Measurements from ENCODE around the gene SLC16A10. TPM values are rescaled to one million over a fixed set of nuclear protein-coding genes. Genes with fewer than 3 reads are reported as not detected.

SLC16A10 gene
- total and polyA plus RNA-seq, 2 of the 13 experiments (the other 11 are each of a cell fraction or from before 2014, with no cell fraction given): 8.2 to 20.1 TPM

DNA sequence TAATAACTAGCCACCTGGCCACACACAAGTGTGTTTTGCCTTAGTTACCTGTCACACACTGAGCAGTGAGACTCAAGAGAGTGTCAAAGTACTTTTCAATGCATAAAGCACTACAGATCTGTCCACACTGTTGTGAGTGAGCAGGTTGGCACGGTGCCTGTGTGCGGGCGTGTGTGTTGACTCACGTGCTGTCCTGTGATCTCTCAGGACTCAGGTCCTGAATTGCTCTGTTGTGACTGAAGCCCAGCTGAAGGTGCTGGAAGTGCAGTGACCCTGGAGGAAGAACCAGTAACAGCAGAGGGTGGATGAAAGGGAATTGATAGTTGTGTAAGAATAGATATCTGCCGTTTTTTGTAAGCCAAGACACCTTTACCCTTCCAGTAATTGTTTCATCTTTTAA lies 18.3 kb downstream of the SLC16A10 start (continued):
- TF ChIP-seq, protein P1, sequence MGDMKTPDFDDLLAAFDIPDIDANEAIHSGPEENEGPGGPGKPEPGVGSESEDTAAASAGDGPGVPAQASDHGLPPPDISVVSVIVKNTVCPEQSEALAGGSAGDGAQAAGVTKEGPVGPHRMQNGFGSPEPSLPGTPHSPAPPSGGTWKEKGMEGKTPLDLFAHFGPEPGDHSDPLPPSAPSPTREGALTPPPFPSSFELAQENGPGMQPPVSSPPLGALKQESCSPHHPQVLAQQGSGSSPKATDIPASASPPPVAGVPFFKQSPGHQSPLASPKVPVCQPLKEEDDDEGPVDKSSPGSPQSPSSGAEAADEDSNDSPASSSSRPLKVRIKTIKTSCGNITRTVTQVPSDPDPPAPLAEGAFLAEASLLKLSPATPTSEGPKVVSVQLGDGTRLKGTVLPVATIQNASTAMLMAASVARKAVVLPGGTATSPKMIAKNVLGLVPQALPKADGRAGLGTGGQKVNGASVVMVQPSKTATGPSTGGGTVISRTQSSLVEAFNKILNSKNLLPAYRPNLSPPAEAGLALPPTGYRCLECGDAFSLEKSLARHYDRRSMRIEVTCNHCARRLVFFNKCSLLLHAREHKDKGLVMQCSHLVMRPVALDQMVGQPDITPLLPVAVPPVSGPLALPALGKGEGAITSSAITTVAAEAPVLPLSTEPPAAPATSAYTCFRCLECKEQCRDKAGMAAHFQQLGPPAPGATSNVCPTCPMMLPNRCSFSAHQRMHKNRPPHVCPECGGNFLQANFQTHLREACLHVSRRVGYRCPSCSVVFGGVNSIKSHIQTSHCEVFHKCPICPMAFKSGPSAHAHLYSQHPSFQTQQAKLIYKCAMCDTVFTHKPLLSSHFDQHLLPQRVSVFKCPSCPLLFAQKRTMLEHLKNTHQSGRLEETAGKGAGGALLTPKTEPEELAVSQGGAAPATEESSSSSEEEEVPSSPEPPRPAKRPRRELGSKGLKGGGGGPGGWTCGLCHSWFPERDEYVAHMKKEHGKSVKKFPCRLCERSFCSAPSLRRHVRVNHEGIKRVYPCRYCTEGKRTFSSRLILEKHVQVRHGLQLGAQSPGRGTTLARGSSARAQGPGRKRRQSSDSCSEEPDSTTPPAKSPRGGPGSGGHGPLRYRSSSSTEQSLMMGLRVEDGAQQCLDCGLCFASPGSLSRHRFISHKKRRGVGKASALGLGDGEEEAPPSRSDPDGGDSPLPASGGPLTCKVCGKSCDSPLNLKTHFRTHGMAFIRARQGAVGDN (CRISPR knock-in tag; IDR thresholded peaks at IDR 0.05): peak; percentile 52; the same call in 1 of the 2 replicates
- TF ChIP-seq ZNF709 (CRISPR knock-in tag; IDR thresholded peaks at IDR 0.05) (no peak), ZNF337 (CRISPR knock-in tag; IDR thresholded peaks at IDR 0.05; ENCODE audit: borderline replicate concordance, low read depth) (0 out of 2 replicates have a peak, but pooled peaks have one; percentile 60), ZNF589 (CRISPR knock-in tag; conservative IDR thresholded peaks at IDR 0.05) (0 out of 2 replicates have a peak, but pooled peaks have one; percentile 41), ZNF335 (CRISPR knock-in tag; IDR thresholded peaks at IDR 0.05) (no peak), KDM2A (CRISPR knock-in tag; IDR thresholded peaks at IDR 0.05; ENCODE audit: borderline replicate concordance, low read depth) (peak; percentile 77), ZC3H13 (CRISPR knock-in tag; IDR thresholded peaks at IDR 0.05) (no peak), HOXA3 (CRISPR knock-in tag; IDR thresholded peaks at IDR 0.05) (peak; percentile 81), ZFP36L2 (CRISPR knock-in tag; IDR thresholded peaks at IDR 0.05) (no peak), NFYB (CRISPR knock-in tag; IDR thresholded peaks at IDR 0.05) (no peak), MAF1 (CRISPR knock-in tag; IDR thresholded peaks at IDR 0.05; ENCODE audit: borderline replicate concordance) (no peak), MED13 (CRISPR knock-in tag; IDR thresholded peaks at IDR 0.05) (no peak), ZNF20 (CRISPR knock-in tag; IDR thresholded peaks at IDR 0.05) (no peak), YEATS2 (CRISPR knock-in tag; IDR thresholded peaks at IDR 0.05; ENCODE audit: borderline replicate concordance) (0 out of 2 replicates have a peak, but pooled peaks have one; percentile 52), ZNF296 (CRISPR knock-in tag; conservative IDR thresholded peaks at IDR 0.05) (no peak), SMAD9 (CRISPR knock-in tag; IDR thresholded peaks at IDR 0.05) (no peak), NFIC (IDR thresholded peaks at IDR 0.05; ENCODE audit: low read length) (peak; percentile 91), ATRX (CRISPR knock-in tag; IDR thresholded peaks at IDR 0.05; ENCODE audit: borderline replicate concordance) (no peak), ZNF501 (CRISPR knock-in tag; IDR thresholded peaks at IDR 0.05) (no peak), ZNF563 (CRISPR knock-in tag; IDR thresholded peaks at IDR 0.05) (no peak), GFI1 (CRISPR knock-in tag; IDR thresholded peaks at IDR 0.05; ENCODE audit: borderline replicate concordance) (peak; percentile 75)
- TF ChIP-seq, protein P2, sequence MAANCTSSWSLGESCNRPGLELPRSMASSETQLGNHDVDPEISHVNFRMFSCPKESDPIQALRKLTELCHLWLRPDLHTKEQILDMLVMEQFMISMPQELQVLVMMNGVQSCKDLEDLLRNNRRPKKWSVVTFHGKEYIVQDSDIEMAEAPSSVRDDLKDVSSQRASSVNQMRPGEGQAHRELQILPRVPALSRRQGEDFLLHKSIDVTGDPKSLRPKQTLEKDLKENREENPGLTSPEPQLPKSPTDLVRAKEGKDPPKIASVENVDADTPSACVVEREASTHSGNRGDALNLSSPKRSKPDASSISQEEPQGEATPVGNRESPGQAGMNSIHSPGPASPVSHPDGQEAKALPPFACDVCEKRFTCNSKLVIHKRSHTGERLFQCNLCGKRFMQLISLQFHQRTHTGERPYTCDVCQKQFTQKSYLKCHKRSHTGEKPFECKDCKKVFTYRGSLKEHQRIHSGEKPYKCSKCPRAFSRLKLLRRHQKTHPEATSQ (CRISPR knock-in tag; IDR thresholded peaks at IDR 0.05; ENCODE audit: borderline replicate concordance): no peak
- TF ChIP-seq, protein P3, sequence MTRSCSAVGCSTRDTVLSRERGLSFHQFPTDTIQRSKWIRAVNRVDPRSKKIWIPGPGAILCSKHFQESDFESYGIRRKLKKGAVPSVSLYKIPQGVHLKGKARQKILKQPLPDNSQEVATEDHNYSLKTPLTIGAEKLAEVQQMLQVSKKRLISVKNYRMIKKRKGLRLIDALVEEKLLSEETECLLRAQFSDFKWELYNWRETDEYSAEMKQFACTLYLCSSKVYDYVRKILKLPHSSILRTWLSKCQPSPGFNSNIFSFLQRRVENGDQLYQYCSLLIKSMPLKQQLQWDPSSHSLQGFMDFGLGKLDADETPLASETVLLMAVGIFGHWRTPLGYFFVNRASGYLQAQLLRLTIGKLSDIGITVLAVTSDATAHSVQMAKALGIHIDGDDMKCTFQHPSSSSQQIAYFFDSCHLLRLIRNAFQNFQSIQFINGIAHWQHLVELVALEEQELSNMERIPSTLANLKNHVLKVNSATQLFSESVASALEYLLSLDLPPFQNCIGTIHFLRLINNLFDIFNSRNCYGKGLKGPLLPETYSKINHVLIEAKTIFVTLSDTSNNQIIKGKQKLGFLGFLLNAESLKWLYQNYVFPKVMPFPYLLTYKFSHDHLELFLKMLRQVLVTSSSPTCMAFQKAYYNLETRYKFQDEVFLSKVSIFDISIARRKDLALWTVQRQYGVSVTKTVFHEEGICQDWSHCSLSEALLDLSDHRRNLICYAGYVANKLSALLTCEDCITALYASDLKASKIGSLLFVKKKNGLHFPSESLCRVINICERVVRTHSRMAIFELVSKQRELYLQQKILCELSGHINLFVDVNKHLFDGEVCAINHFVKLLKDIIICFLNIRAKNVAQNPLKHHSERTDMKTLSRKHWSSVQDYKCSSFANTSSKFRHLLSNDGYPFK (CRISPR knock-in tag; IDR thresholded peaks at IDR 0.05; ENCODE audit: borderline replicate concordance): no peak
